HepG2 (cell line): ENCODE measurements around the gene IL1RAPL1. TPM values are rescaled to one million over a fixed set of nuclear protein-coding genes. Genes with fewer than 3 reads are reported as not detected.

Experiments
- ATAC-seq: fragments of 200-7000 bp; cut with Tn5 transposase; 3 replicates; pipeline ENCODE4 v1.9.1; 2020; ENCODE audit warnings: mild to moderate bottlenecking, moderate library complexity
- BruUV-seq: library from RNA; stranded (reverse); fragments of 400-500 nt; replicated peaks from 2 replicates; lab custom pipeline; 2021; lab: Mats Ljungman, UMichigan
- CTCF ChIA-PET: fragments of 300-600 bp; formaldehyde crosslinking; extraction: SDS; loops from one replicate; lab custom pipeline; 2021; ENCODE audit warnings: low total read pairs, inconsistent platforms, low intra/inter-chr PET ratio; lab: Yijun Ruan, JAX
- POLR2A ChIA-PET: fragments of 350-600 bp; sonication (Branson Sonifier 250); formaldehyde crosslinking; loops from one replicate; lab custom pipeline; 2020; ENCODE audit warnings: antibody characterized with exemption, inconsistent platforms; lab: Yijun Ruan, JAX
- DNase-seq: peaks from one replicate; pipeline ENCODE4 v3.0.0-alpha.2; 2015; ENCODE audit warnings: low spot score
- FAIRE-seq: peaks from 3 replicates; lab custom pipeline; 2011; peaks lifted over from hg19 to GRCh38; lab: Jason Lieb, UNC
- H2AFZ ChIP-seq: one replicate; pipeline ENCODE4 v1.6.1; 2011; ENCODE audit warnings: low read length, inconsistent platforms
- H3K27ac ChIP-seq: fragments of 300-600 bp; 3 replicates; pipeline ENCODE4 v1.8.0; 2011; ENCODE audit warnings: mixed run types, mild to moderate bottlenecking, mixed read lengths, low read length, inconsistent platforms; ENCODE audit not compliant: insufficient read depth; ENCODE audit errors: extremely low read length
- H3K27me3 ChIP-seq, 2 experiments: fragments of 200-600 bp in 1 of 2; 2 replicates in 1 of 2; 3 replicates in 1 of 2; pipeline versions ENCODE4 v1.6.0 to v1.8.0; 2011; ENCODE audit warnings: low read length in 2 of 2, mild to moderate bottlenecking in 2 of 2, moderate library complexity in 2 of 2, inconsistent platforms in 1 of 2; ENCODE audit not compliant: insufficient read depth in 2 of 2, control insufficient read depth in 1 of 2
- H3K36me3 ChIP-seq, 2 experiments: fragments of 200-600 bp in 1 of 2; replicated peaks in 1 of 2; 2 replicates in 1 of 2; 3 replicates in 1 of 2; pipeline versions ENCODE4 v1.5.1 to v1.8.0; 2011; ENCODE audit warnings: low read length in 2 of 2, inconsistent platforms in 1 of 2; ENCODE audit not compliant: insufficient read depth in 2 of 2, control insufficient read depth in 1 of 2
- H3K4me1 ChIP-seq: 2 replicates; pipeline ENCODE4 v1.5.1; 2012; ENCODE audit warnings: low read length, inconsistent platforms; ENCODE audit not compliant: insufficient read depth
- H3K4me2 ChIP-seq: 2 replicates; pipeline ENCODE4 v1.6.0; 2011; ENCODE audit warnings: low read depth, low read length, inconsistent platforms
- H3K4me3 ChIP-seq, 3 experiments: fragments of 200-600 bp in 1 of 3; sonication (generic), shearing (Covaris generic) in 1 of 3; replicated peaks in 1 of 3; 2 replicates each; pipeline ENCODE4 v1.5.1; 2011 to 2016; ENCODE audit warnings: low read length in 3 of 3, inconsistent platforms in 2 of 3, low read depth in 2 of 3, mild to moderate bottlenecking in 2 of 3, control low read depth in 1 of 3, mixed read lengths in 1 of 3; ENCODE audit not compliant: insufficient read depth in 1 of 3
- H3K79me2 ChIP-seq: one replicate; pipeline ENCODE4 v1.6.1; 2011; ENCODE audit warnings: low read length, inconsistent platforms; ENCODE audit not compliant: insufficient read depth
- H3K9ac ChIP-seq: 2 replicates; pipeline ENCODE4 v1.6.0; 2011; ENCODE audit warnings: mild to moderate bottlenecking, low read depth, low read length, inconsistent platforms; ENCODE audit not compliant: insufficient read depth
- H3K9me3 ChIP-seq: 2 replicates; pipeline ENCODE4 v1.5.1; 2012; ENCODE audit warnings: mild to moderate bottlenecking, low read length
- H4K20me1 ChIP-seq: 2 replicates; pipeline ENCODE4 v1.6.0; 2011; ENCODE audit warnings: inconsistent platforms, mild to moderate bottlenecking, low read length, moderate library complexity; ENCODE audit not compliant: insufficient read depth
- ATM ChIP-seq: fragments of 450-650 bp; IDR thresholded peaks from 2 replicates; pipeline ENCODE4 v1.7.1; 2017; ENCODE audit warnings: mild to moderate bottlenecking, borderline replicate concordance
- CBFB ChIP-seq: sonication (generic); formaldehyde crosslinking; IDR thresholded peaks from 2 replicates; pipeline ENCODE4 v1.4.0; 2020; ENCODE audit warnings: missing genetic modification reagents
- CBX1 ChIP-seq: IDR thresholded peaks from one replicate; pipeline ENCODE4 v1.6.1; 2016; ENCODE audit warnings: antibody characterized with exemption, low read depth
- FOXP1 ChIP-seq, 2 experiments: fragments of 450-650 bp in 1 of 2; IDR thresholded peaks; 2 replicates each; pipeline ENCODE4 v1.6.1; 2017 to 2018; ENCODE audit warnings: antibody characterized with exemption in 1 of 2
- HMGXB4 ChIP-seq, 2 experiments: sonication (generic) in 1 of 2; formaldehyde crosslinking in 1 of 2; IDR thresholded peaks; 2 replicates each; pipeline versions ENCODE4 v1.4.0 to v1.6.1; 2018 to 2020; ENCODE audit warnings: missing genetic modification reagents in 2 of 2, borderline replicate concordance in 1 of 2, low read depth in 1 of 2, mild to moderate bottlenecking in 1 of 2, missing biosample characterization in 1 of 2
- THAP11 ChIP-seq: IDR thresholded peaks from 2 replicates; pipeline ENCODE4 v1.6.1; 2016; ENCODE audit warnings: missing biosample characterization, missing genetic modification reagents
- ZBTB20 ChIP-seq: sonication (generic); formaldehyde crosslinking; IDR thresholded peaks from 2 replicates; pipeline ENCODE4 v1.8.1; 2023; ENCODE audit warnings: missing genetic modification reagents, low read depth, mild to moderate bottlenecking, borderline replicate concordance
- ZNF136 ChIP-seq: sonication (generic); formaldehyde crosslinking; IDR thresholded peaks from 2 replicates; pipeline ENCODE4 v1.8.1; 2022; ENCODE audit warnings: low read depth, mild to moderate bottlenecking, moderate library complexity, missing genetic modification reagents
- ZNF33B ChIP-seq: sonication (generic); formaldehyde crosslinking; IDR thresholded peaks from 2 replicates; pipeline ENCODE4 v1.5.1; 2020; ENCODE audit warnings: mild to moderate bottlenecking, missing genetic modification reagents
- ZNF382 ChIP-seq: sonication (generic); formaldehyde crosslinking; IDR thresholded peaks from 2 replicates; pipeline ENCODE4 v1.5.0; 2020; ENCODE audit warnings: missing genetic modification reagents, mild to moderate bottlenecking, borderline replicate concordance
- ZNF512B ChIP-seq: sonication (generic); formaldehyde crosslinking; IDR thresholded peaks from 2 replicates; pipeline ENCODE4 v1.5.1; 2020; ENCODE audit warnings: missing genetic modification reagents, mild to moderate bottlenecking, borderline replicate concordance
- ZNF552 ChIP-seq: sonication (generic); formaldehyde crosslinking; IDR thresholded peaks from 2 replicates; pipeline ENCODE4 v1.9.0; 2022; ENCODE audit warnings: missing genetic modification reagents, mild to moderate bottlenecking, borderline replicate concordance
- ZNF598 ChIP-seq: sonication (generic); formaldehyde crosslinking; IDR thresholded peaks from 2 replicates; pipeline ENCODE4 v1.5.1; 2020; ENCODE audit warnings: mild to moderate bottlenecking, missing genetic modification reagents, borderline replicate concordance
- ZNF652 ChIP-seq: IDR thresholded peaks from 2 replicates; pipeline ENCODE4 v1.6.1; 2016; ENCODE audit warnings: low read depth, borderline replicate concordance
- ZNF850 ChIP-seq: sonication (generic); formaldehyde crosslinking; conservative IDR thresholded peaks from 2 replicates; pipeline ENCODE4 v1.9.0; 2021; ENCODE audit warnings: mild to moderate bottlenecking, missing genetic modification reagents
- ZNF891 ChIP-seq: sonication (generic); formaldehyde crosslinking; IDR thresholded peaks from 2 replicates; pipeline ENCODE4 v1.5.0; 2020; ENCODE audit warnings: mild to moderate bottlenecking, missing genetic modification reagents
- WGBS: methylation state at CpG from one replicate; pipeline ENCODE4 v1.1.6; 2017; ENCODE audit warnings: low lambda C conversion rate; 5-methylcytosine and 5-hydroxymethylcytosine counted together
- in situ Hi-C: cut with HindIII; loops from 2 replicates; pipeline ENCODE4 v1.10.0; 2017; ENCODE audit warnings: low pct_unique_long_range_greater_than_20kb; ENCODE audit not compliant: extremely low pct_ligation_motif_present
- intact Hi-C: fragments of 100-400 bp; cut with micrococcal nuclease; formaldehyde crosslinking; loops from one replicate; pipeline ENCODE4 v1.10.0; 2022; ENCODE audit not compliant: unreplicated experiment
- polyA plus RNA-seq, 8 experiments: library from polyadenylated mRNA; depleted of rRNA in 3 of 8; stranded (reverse) in 7 of 8; unstranded in 1 of 8; fragments of >200 nt; fragmentation: Illumina TruSeq in 4 of 8; extraction: Trizol in 4 of 8; gene quantifications; 2 replicates each; pipeline versions ENCODE4 v1.2.1 to v1.2.3, GENCODE V29; 2011 to 2016; ENCODE audit warnings: low read depth in 4 of 8, missing spikeins in 1 of 8, mixed read lengths in 1 of 8; ENCODE audit not compliant: insufficient read depth in 1 of 8
- total RNA-seq, 5 experiments: library from RNA; depleted of rRNA; stranded (reverse); fragments of >200 nt; fragmentation: Illumina TruSeq; extraction: Trizol; gene quantifications; 2 replicates each; pipeline ENCODE4 v1.2.3, GENCODE V29; 2016; ENCODE audit warnings: low read depth in 1 of 5

The IL1RAPL1 gene
- total and polyA plus RNA-seq, 2 of the 13 experiments (the other 11 are each of a cell fraction or from before 2014, with no cell fraction given) = 0.04 TPM; not detected in 1

GRCh38 chrX:28582511-28582910 lies 4.7 kb upstream of the IL1RAPL1 start:
- H3K9ac ChIP-seq = no peak overlapping the region
- no peaks in the 10 kb centered on the region for H4K20me1 ChIP-seq
- H3K27ac ChIP-seq = no peak overlapping the region
- intact Hi-C loops = no loop called here
- ATAC-seq (no peak), FAIRE-seq (no peak), DNase-seq (no peak)
- no peaks in the 10 kb centered on the region for H3K4me1 ChIP-seq
- no peaks in the 10 kb centered on the region for H3K36me3 ChIP-seq
- no TSS peak for BruUV-seq
- H3K27me3 ChIP-seq = no peaks in the 10 kb centered on the region
- H3K4me2 ChIP-seq = no peak overlapping the region
- ChIA-PET POLR2A (no interaction called here), CTCF (no interaction called here)
- TF ChIP-seq ZNF552 (CRISPR knock-in tag) = no peak
- no peak for TF ChIP-seq ZNF598
- no peak for TF ChIP-seq FOXP1 (IDR thresholded peaks at IDR 0.05)
- no peak for TF ChIP-seq FOXP1 (CRISPR knock-in tag; IDR thresholded peaks at IDR 0.05)
- TF ChIP-seq ZNF382 (CRISPR knock-in tag) = no peak
- TF ChIP-seq ZNF850 (CRISPR knock-in tag) = no peak
- TF ChIP-seq ATM = no peak
- no peak for TF ChIP-seq ZBTB20
- TF ChIP-seq ZNF33B (CRISPR knock-in tag) = no peak
- no peak for TF ChIP-seq CBX1
- in situ Hi-C loops = no loop called here
- no peaks in the 10 kb centered on the region for H3K9me3 ChIP-seq
- 21% methylated on average over 4 of the region's 4 CpGs for WGBS
- H2AFZ ChIP-seq = no peak overlapping the region
- no peak overlapping the region for H3K4me3 ChIP-seq
- no peaks in the 10 kb centered on the region for H3K79me2 ChIP-seq

GRCh38 chrX:28584025-28584424 lies 3.2 kb upstream of the IL1RAPL1 start:
- no peaks in the 10 kb centered on the region for H3K36me3 ChIP-seq
- H4K20me1 ChIP-seq = no peaks in the 10 kb centered on the region
- H3K4me3 ChIP-seq = no peak overlapping the region
- no TSS peak for BruUV-seq
- no peaks in the 10 kb centered on the region for H3K4me1 ChIP-seq
- ChIA-PET CTCF (no interaction called here), POLR2A (no interaction called here)
- no peaks in the 10 kb centered on the region for H3K79me2 ChIP-seq
- H3K4me2 ChIP-seq = no peak overlapping the region
- H3K27ac ChIP-seq = no peak overlapping the region
- H3K9me3 ChIP-seq = no peaks in the 10 kb centered on the region
- intact Hi-C loops = no loop called here
- no peak overlapping the region for H2AFZ ChIP-seq
- DNase-seq = no peak
- H3K27me3 ChIP-seq = no peaks in the 10 kb centered on the region
- H3K9ac ChIP-seq = no peak overlapping the region
- in situ Hi-C loops = no loop called here
- ATAC-seq = no peak
- FAIRE-seq = no peak
- TF ChIP-seq ZNF652 (CRISPR knock-in tag) (peak; percentile 41; the same call in 1 of the 2 replicates), ZNF512B (no peak), HMGXB4 (CRISPR knock-in tag; IDR thresholded peaks at IDR 0.05; ENCODE audit: borderline replicate concordance in 1 of 2, low read depth in 1 of 2) (no peak), ZNF891 (CRISPR knock-in tag) (no peak), THAP11 (CRISPR knock-in tag) (0 out of 2 replicates have a peak, but pooled peaks have one; percentile 28), CBFB (CRISPR knock-in tag) (no peak), ZNF136 (CRISPR knock-in tag) (no peak)
